ENCODE data around the gene IYD.

DNA sequence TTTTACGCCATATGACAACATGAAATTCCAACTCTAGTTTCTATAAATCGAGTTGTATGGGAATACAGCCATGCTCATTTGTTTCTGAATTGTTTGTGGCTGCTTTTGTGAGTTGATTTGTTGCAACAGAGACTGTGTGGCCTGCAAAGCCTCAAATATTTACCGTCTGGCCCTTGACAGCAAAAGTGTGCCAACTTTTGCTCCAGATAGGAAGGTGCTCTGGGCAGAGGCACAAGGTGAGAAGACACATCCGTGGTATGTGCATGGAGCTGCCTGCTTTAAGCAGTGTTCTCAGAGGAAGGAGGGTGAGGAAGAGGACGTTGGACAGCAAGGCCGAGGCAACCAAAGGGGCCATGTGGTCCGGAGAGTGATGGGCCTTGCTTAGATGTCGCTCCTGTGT, 57.4 kb downstream of the IYD start:
- TF ChIP-seq, protein P1, sequence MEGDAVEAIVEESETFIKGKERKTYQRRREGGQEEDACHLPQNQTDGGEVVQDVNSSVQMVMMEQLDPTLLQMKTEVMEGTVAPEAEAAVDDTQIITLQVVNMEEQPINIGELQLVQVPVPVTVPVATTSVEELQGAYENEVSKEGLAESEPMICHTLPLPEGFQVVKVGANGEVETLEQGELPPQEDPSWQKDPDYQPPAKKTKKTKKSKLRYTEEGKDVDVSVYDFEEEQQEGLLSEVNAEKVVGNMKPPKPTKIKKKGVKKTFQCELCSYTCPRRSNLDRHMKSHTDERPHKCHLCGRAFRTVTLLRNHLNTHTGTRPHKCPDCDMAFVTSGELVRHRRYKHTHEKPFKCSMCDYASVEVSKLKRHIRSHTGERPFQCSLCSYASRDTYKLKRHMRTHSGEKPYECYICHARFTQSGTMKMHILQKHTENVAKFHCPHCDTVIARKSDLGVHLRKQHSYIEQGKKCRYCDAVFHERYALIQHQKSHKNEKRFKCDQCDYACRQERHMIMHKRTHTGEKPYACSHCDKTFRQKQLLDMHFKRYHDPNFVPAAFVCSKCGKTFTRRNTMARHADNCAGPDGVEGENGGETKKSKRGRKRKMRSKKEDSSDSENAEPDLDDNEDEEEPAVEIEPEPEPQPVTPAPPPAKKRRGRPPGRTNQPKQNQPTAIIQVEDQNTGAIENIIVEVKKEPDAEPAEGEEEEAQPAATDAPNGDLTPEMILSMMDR (IDR thresholded peaks at IDR 0.05) = no peak
- no peak for TF ChIP-seq POLR2A (IDR thresholded peaks at IDR 0.05; ENCODE audit: low read depth)
- TF ChIP-seq POLR2AphosphoS5 (IDR thresholded peaks at IDR 0.05) = no peak
- TF ChIP-seq EP300 (IDR thresholded peaks at IDR 0.05) = no peak
